SK-N-SH (cell line): ENCODE measurements around the gene BTBD16. TPM values are rescaled to one million over a fixed set of nuclear protein-coding genes. Genes with fewer than 3 reads are reported as not detected.

Experiments used
- CTCF ChIA-PET: fragments of 300-600, 350-600 bp; formaldehyde crosslinking; extraction: SDS; loops from one replicate; lab custom pipeline; 2021; lab: Yijun Ruan, JAX
- POLR2A ChIA-PET: fragments of 350-600 bp; sonication (Branson Sonifier 250); formaldehyde crosslinking; extraction: SDS; loops from one replicate; lab custom pipeline; 2020; ENCODE audit warnings: antibody characterized with exemption, inconsistent platforms; lab: Yijun Ruan, JAX
- DNase-seq: peaks from one replicate; pipeline ENCODE4 v3.0.0; 2012
- H2AFZ ChIP-seq: fragments of 200-600 bp; sonication (generic); 2 replicates; pipeline ENCODE4 v1.8.1; 2016; ENCODE audit warnings: antibody characterized with exemption, mild to moderate bottlenecking, low read depth
- H3F3A ChIP-seq: fragments of 200-600 bp; sonication (generic); replicated peaks from 2 replicates; pipeline ENCODE3; 2016; ENCODE audit warnings: antibody characterized with exemption, mild to moderate bottlenecking; ENCODE audit not compliant: insufficient read depth
- H3K27ac ChIP-seq, 2 experiments: fragments of 200-500 bp in 1 of 2; fragments of 200-600 bp in 1 of 2; sonication (Bioruptor generic) in 1 of 2; sonication (generic), shearing (Covaris generic) in 1 of 2; 2 replicates each; pipeline versions ENCODE4 v1.5.1 to v1.6.1; 2014 to 2016; ENCODE audit warnings: low read depth in 2 of 2, inconsistent platforms in 1 of 2, low read length in 1 of 2, mild to moderate bottlenecking in 1 of 2, mixed read lengths in 1 of 2
- H3K27me3 ChIP-seq: fragments of 200-600 bp; sonication (generic), shearing (Covaris generic); 2 replicates; pipeline ENCODE4 v1.6.1; 2016; ENCODE audit warnings: mixed run types; ENCODE audit not compliant: insufficient read depth
- H3K36me3 ChIP-seq, 2 experiments: fragments of 200-500 bp in 1 of 2; fragments of 200-600 bp in 1 of 2; sonication (Bioruptor generic) in 1 of 2; sonication (generic) in 1 of 2; replicated peaks in 1 of 2; 2 replicates each; pipeline versions ENCODE3 to v1.5.1; 2014 to 2016; ENCODE audit warnings: low read length in 1 of 2, mild to moderate bottlenecking in 1 of 2; ENCODE audit not compliant: insufficient read depth in 2 of 2, control insufficient read depth in 1 of 2
- H3K4me1 ChIP-seq, 2 experiments: fragments of 200-500 bp in 1 of 2; fragments of 200-600 bp in 1 of 2; sonication (Bioruptor generic) in 1 of 2; sonication (generic), shearing (Covaris generic) in 1 of 2; 2 replicates each; pipeline versions ENCODE4 v1.5.1 to v1.6.1; 2014 to 2016; ENCODE audit warnings: low read depth in 1 of 2, low read length in 1 of 2, mixed run types in 1 of 2; ENCODE audit not compliant: insufficient read depth in 2 of 2, control insufficient read depth in 1 of 2
- H3K4me2 ChIP-seq: fragments of 200-600 bp; sonication (generic), shearing (Covaris generic); 2 replicates; pipeline ENCODE4 v1.6.1; 2017; ENCODE audit warnings: mixed run types
- H3K4me3 ChIP-seq, 2 experiments: fragments of 200-500 bp in 1 of 2; fragments of 200-600 bp in 1 of 2; sonication (Bioruptor generic) in 1 of 2; sonication (generic), shearing (Covaris generic) in 1 of 2; 2 replicates each; pipeline versions ENCODE4 v1.5.1 to v1.8.1; 2014 to 2016; ENCODE audit warnings: low read depth in 2 of 2, inconsistent platforms in 1 of 2, low read length in 1 of 2, mild to moderate bottlenecking in 1 of 2, mixed read lengths in 1 of 2, moderate library complexity in 1 of 2
- H3K79me2 ChIP-seq: fragments of 200-600 bp; sonication (generic); 2 replicates; pipeline ENCODE4 v1.8.1; 2017; ENCODE audit warnings: mild to moderate bottlenecking; ENCODE audit not compliant: insufficient read depth
- H3K9ac ChIP-seq: fragments of 200-600 bp; sonication (generic); 2 replicates; pipeline ENCODE4 v1.6.1; 2017; ENCODE audit warnings: mixed run types
- H3K9me2 ChIP-seq: fragments of 200-600 bp; sonication (generic); 2 replicates; pipeline ENCODE4 v1.6.1; 2017; ENCODE audit warnings: mixed run types
- H3K9me3 ChIP-seq: fragments of 200-600 bp; sonication (generic); 2 replicates; pipeline ENCODE4 v1.6.1; 2017; ENCODE audit warnings: mixed run types, mild to moderate bottlenecking, moderate library complexity
- H4K20me1 ChIP-seq: fragments of 200-600 bp; sonication (generic); 2 replicates; pipeline ENCODE4 v1.6.1; 2017; ENCODE audit warnings: mild to moderate bottlenecking, mixed run types; ENCODE audit not compliant: insufficient read depth
- CHD2 ChIP-seq: fragments of 150-350 bp; IDR thresholded peaks from 2 replicates; pipeline ENCODE4 v1.6.1; 2018; ENCODE audit warnings: low read length; ENCODE audit not compliant: partially characterized antibody
- EZH2phosphoT487 ChIP-seq: fragments of 200-600 bp; sonication (generic); IDR thresholded peaks from 2 replicates; pipeline ENCODE4 v1.6.1; 2017; ENCODE audit warnings: low read depth, mixed run types, mild to moderate bottlenecking, antibody characterized with exemption, moderate library complexity, borderline replicate concordance
- FOSL2 ChIP-seq: IDR thresholded peaks from 2 replicates; pipeline ENCODE4 v1.4.0; 2012; ENCODE audit warnings: low read depth, mild to moderate bottlenecking, moderate library complexity, borderline replicate concordance
- NFIC ChIP-seq: IDR thresholded peaks from 2 replicates; pipeline ENCODE4 v1.4.0; 2012; ENCODE audit warnings: borderline replicate concordance
- RAD21 ChIP-seq: IDR thresholded peaks from 2 replicates; pipeline ENCODE4 v1.6.1; 2012; ENCODE audit warnings: mild to moderate bottlenecking, low read length
- RCOR1 ChIP-seq: fragments of 150-350 bp; IDR thresholded peaks from 2 replicates; pipeline ENCODE4 v1.6.1; 2017; ENCODE audit warnings: antibody characterized with exemption, low read length
- RFX5 ChIP-seq: IDR thresholded peaks from 2 replicates; pipeline ENCODE4 v1.6.1; 2012; ENCODE audit warnings: mild to moderate bottlenecking, improper control_type of control experiment, low read length
- SMC3 ChIP-seq: IDR thresholded peaks from 2 replicates; pipeline ENCODE4 v1.6.1; 2012; ENCODE audit warnings: low read depth, low read length, improper control_type of control experiment
- TAF1 ChIP-seq: IDR thresholded peaks from 2 replicates; pipeline ENCODE4 v1.6.1; 2012; ENCODE audit warnings: low read depth, mild to moderate bottlenecking, low read length, moderate library complexity, borderline replicate concordance
- TEAD4 ChIP-seq: IDR thresholded peaks from 2 replicates; pipeline ENCODE4 v1.4.0; 2012; ENCODE audit warnings: mild to moderate bottlenecking, borderline replicate concordance; ENCODE audit not compliant: insufficient read depth
- WGBS: methylation state at CpG from one replicate; pipeline ENCODE4 v1.1.6; 2017; ENCODE audit warnings: low lambda C conversion rate; 5-methylcytosine and 5-hydroxymethylcytosine counted together
- polyA plus RNA-seq, 3 experiments: library from polyadenylated mRNA; depleted of rRNA; stranded (reverse); fragments of >200 nt; gene quantifications; 2 replicates each; pipeline ENCODE4 v1.2.3, GENCODE V29; 2012
- TF ChIP-seq, protein P1 (sequence below): IDR thresholded peaks from 2 replicates; pipeline ENCODE4 v1.6.1; 2012; ENCODE audit warnings: mild to moderate bottlenecking, low read depth, low read length, moderate library complexity
- TF ChIP-seq, protein P2 (sequence below): IDR thresholded peaks from 2 replicates; pipeline ENCODE4 v1.4.0; 2012; ENCODE audit warnings: low read depth
- TF ChIP-seq, protein P3 (sequence below): IDR thresholded peaks from 2 replicates; pipeline ENCODE4 v1.4.0; 2012; ENCODE audit warnings: low read depth, borderline replicate concordance
- TF ChIP-seq, protein P4 (sequence below): fragments of 150-350 bp; IDR thresholded peaks from 2 replicates; pipeline ENCODE4 v1.6.1; 2017; ENCODE audit warnings: antibody characterized with exemption, low read length, low read depth, borderline replicate concordance
- TF ChIP-seq, protein P5 (sequence below): IDR thresholded peaks from 2 replicates; pipeline ENCODE4 v1.4.0; 2012; ENCODE audit warnings: low read depth, borderline replicate concordance
- TF ChIP-seq, protein P6 (sequence below): fragments of 200-600 bp; sonication (generic); IDR thresholded peaks from 2 replicates; pipeline ENCODE4 v1.6.1; 2017; ENCODE audit warnings: antibody characterized with exemption, mild to moderate bottlenecking, moderate library complexity

Gene BTBD16
- polyA plus RNA-seq, 1 of the 3 experiments (the other 2 are of a cell fraction), result not detected

DNA sequence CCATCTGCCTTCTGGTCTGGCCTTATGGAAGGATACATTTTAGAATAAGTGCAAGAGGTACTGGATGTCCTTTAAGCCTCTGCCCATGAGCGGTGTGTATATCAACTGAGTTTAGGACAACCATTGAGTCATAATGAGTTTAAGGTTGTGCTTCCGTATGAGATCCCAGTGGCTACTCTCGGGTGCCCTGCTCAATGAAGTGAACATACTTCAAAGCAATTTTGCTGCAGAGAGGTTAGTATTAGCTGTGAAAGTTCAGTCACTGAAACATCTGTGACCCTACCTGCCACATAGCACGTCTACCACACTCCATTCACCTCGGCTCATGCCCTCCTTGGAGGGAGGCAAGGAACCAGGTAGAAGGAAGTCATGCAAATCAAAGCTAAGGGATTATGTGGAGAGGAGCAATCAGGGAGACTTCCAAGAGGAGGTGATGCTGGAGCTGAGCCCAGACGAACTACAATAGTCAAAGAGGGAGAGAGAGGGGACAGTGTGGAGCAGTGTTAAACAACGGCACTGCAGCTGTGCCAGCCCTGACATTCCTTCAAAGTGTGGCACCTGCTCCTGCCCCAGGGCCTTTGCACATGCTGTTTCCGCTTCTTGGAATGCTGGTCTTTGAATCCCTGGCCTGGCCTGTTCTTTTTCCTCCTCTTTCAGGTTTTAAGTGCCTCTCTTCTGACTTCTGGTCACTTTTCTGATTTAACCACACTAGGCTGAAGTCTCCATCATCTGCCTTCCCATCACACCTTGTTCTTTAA, 25.4 kb downstream of the BTBD16 start:
- Histone ChIP-seq H3K79me2 (no peaks in the 10 kb centered on the region), H4K20me1 (no peaks in the 10 kb centered on the region), H3K9me3 (no peaks in the 10 kb centered on the region), H3K4me3 (no peak overlapping the region), H3F3A (no peaks in the 10 kb centered on the region), H3K27me3 (no peaks in the 10 kb centered on the region; the same call in 1 of the 2 replicates), H3K27ac (no peak overlapping the region), H3K36me3 (no peaks in the 10 kb centered on the region), H2AFZ (no peak overlapping the region), H3K4me2 (no peak overlapping the region), H3K9ac (no peak overlapping the region), H3K9me2 (no peaks in the 10 kb centered on the region), H3K4me1 (no peaks in the 10 kb centered on the region; a peak in 1 of 4 replicates)
- DNase-seq, result no peak
- ChIA-PET CTCF (interaction anchor here (1.1 to 7.6 kb wide), 6 partner anchors 17 to 407 kb away, joined by 3 to 139 read pairs (median 8); no protein-coding TSS in a partner anchor), POLR2A (no interaction called here)
- WGBS, result 64% methylated on average over 6 of the region's 8 CpGs
- TF ChIP-seq, protein P1, sequence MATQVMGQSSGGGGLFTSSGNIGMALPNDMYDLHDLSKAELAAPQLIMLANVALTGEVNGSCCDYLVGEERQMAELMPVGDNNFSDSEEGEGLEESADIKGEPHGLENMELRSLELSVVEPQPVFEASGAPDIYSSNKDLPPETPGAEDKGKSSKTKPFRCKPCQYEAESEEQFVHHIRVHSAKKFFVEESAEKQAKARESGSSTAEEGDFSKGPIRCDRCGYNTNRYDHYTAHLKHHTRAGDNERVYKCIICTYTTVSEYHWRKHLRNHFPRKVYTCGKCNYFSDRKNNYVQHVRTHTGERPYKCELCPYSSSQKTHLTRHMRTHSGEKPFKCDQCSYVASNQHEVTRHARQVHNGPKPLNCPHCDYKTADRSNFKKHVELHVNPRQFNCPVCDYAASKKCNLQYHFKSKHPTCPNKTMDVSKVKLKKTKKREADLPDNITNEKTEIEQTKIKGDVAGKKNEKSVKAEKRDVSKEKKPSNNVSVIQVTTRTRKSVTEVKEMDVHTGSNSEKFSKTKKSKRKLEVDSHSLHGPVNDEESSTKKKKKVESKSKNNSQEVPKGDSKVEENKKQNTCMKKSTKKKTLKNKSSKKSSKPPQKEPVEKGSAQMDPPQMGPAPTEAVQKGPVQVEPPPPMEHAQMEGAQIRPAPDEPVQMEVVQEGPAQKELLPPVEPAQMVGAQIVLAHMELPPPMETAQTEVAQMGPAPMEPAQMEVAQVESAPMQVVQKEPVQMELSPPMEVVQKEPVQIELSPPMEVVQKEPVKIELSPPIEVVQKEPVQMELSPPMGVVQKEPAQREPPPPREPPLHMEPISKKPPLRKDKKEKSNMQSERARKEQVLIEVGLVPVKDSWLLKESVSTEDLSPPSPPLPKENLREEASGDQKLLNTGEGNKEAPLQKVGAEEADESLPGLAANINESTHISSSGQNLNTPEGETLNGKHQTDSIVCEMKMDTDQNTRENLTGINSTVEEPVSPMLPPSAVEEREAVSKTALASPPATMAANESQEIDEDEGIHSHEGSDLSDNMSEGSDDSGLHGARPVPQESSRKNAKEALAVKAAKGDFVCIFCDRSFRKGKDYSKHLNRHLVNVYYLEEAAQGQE, result no peak
- TF ChIP-seq RCOR1 (no peak), SMC3 (no peak), RFX5 (no peak), NFIC (no peak), CHD2 (no peak), EZH2phosphoT487 (no peak), RAD21 (no peak), FOSL2 (no peak), TEAD4 (no peak), TAF1 (no peak)
- TF ChIP-seq, protein P2, sequence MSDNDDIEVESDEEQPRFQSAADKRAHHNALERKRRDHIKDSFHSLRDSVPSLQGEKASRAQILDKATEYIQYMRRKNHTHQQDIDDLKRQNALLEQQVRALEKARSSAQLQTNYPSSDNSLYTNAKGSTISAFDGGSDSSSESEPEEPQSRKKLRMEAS, result no peak
- TF ChIP-seq, protein P3, sequence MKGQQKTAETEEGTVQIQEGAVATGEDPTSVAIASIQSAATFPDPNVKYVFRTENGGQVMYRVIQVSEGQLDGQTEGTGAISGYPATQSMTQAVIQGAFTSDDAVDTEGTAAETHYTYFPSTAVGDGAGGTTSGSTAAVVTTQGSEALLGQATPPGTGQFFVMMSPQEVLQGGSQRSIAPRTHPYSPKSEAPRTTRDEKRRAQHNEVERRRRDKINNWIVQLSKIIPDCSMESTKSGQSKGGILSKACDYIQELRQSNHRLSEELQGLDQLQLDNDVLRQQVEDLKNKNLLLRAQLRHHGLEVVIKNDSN, result no peak
- TF ChIP-seq, protein P4, sequence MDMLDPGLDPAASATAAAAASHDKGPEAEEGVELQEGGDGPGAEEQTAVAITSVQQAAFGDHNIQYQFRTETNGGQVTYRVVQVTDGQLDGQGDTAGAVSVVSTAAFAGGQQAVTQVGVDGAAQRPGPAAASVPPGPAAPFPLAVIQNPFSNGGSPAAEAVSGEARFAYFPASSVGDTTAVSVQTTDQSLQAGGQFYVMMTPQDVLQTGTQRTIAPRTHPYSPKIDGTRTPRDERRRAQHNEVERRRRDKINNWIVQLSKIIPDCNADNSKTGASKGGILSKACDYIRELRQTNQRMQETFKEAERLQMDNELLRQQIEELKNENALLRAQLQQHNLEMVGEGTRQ, result no peak
- TF ChIP-seq, protein P5, sequence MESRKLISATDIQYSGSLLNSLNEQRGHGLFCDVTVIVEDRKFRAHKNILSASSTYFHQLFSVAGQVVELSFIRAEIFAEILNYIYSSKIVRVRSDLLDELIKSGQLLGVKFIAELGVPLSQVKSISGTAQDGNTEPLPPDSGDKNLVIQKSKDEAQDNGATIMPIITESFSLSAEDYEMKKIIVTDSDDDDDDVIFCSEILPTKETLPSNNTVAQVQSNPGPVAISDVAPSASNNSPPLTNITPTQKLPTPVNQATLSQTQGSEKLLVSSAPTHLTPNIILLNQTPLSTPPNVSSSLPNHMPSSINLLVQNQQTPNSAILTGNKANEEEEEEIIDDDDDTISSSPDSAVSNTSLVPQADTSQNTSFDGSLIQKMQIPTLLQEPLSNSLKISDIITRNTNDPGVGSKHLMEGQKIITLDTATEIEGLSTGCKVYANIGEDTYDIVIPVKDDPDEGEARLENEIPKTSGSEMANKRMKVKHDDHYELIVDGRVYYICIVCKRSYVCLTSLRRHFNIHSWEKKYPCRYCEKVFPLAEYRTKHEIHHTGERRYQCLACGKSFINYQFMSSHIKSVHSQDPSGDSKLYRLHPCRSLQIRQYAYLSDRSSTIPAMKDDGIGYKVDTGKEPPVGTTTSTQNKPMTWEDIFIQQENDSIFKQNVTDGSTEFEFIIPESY, result no peak
- TF ChIP-seq, protein P6, sequence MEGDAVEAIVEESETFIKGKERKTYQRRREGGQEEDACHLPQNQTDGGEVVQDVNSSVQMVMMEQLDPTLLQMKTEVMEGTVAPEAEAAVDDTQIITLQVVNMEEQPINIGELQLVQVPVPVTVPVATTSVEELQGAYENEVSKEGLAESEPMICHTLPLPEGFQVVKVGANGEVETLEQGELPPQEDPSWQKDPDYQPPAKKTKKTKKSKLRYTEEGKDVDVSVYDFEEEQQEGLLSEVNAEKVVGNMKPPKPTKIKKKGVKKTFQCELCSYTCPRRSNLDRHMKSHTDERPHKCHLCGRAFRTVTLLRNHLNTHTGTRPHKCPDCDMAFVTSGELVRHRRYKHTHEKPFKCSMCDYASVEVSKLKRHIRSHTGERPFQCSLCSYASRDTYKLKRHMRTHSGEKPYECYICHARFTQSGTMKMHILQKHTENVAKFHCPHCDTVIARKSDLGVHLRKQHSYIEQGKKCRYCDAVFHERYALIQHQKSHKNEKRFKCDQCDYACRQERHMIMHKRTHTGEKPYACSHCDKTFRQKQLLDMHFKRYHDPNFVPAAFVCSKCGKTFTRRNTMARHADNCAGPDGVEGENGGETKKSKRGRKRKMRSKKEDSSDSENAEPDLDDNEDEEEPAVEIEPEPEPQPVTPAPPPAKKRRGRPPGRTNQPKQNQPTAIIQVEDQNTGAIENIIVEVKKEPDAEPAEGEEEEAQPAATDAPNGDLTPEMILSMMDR, result no peak
